ENCODE measurements around the gene UCHL3. TPM values are rescaled to one million over a fixed set of nuclear protein-coding genes. Genes with fewer than 3 reads are reported as not detected.

The UCHL3 gene
- total RNA-seq, 2 experiments from 2014 or later = 16.0 to 17.7 TPM

GRCh38 chr13:75518439-75519088 lies 31.0 kb upstream of the UCHL3 start:
- TF ChIP-seq CTCF (IDR thresholded peaks at IDR 0.05) = no peak
- POLR2A ChIA-PET = interaction anchor here (0.6 kb wide), 1 partner anchor 39 kb away, joined by 4 read pairs; no protein-coding TSS in a partner anchor
- Mint-ChIP-seq H3K4me1 (ENCODE audit: low read depth) (no peaks in the 10 kb centered on the region), H3K27me3 (no peaks in the 10 kb centered on the region), H3K9me3 (peaks cover 3% of the 10 kb centered on the region), H3K27ac (no peak overlapping the region), H3K4me3 (no peak overlapping the region), H3K36me3 (ENCODE audit: low read depth) (no peaks in the 10 kb centered on the region)
- no peak for DNase-seq
- H3K4me1 ChIP-seq (ENCODE audit: insufficient read depth, low read length) = no peaks in the 10 kb centered on the region
- H3K27me3 ChIP-seq (ENCODE audit: control insufficient read depth in 1 of 2, insufficient read depth in 2 of 2, low read length in 2 of 2) = peaks cover 0 to 4% of the 10 kb centered on the region in 2 experiments
- peaks cover 0 to 8% of the 10 kb centered on the region in 2 experiments for H3K9me3 ChIP-seq (ENCODE audit: control insufficient read depth in 1 of 2, insufficient read depth in 1 of 2, low read length in 2 of 2)
- no peak overlapping the region for H3K27ac ChIP-seq (ENCODE audit: low read depth in 1 of 2, low read length in 2 of 2)
- no peaks in the 10 kb centered on the region for H3K36me3 ChIP-seq (ENCODE audit: insufficient read depth, low read length)
- intact Hi-C loops (cut with DNase I, micrococcal nuclease) = no loop called here
- no peak for ATAC-seq (ENCODE audit: poor library complexity)
- CTCF ChIA-PET = no interaction called here
- no peak overlapping the region for H3K4me3 ChIP-seq (ENCODE audit: low read length)

GRCh38 chr13:75521956-75522355 lies 27.6 kb upstream of the UCHL3 start:
- Mint-ChIP-seq H3K4me1 (ENCODE audit: low read depth) (no peaks in the 10 kb centered on the region), H3K4me3 (no peak overlapping the region), H3K27me3 (no peaks in the 10 kb centered on the region), H3K27ac (no peak overlapping the region), H3K36me3 (ENCODE audit: low read depth) (peaks cover 23% of the 10 kb centered on the region), H3K9me3 (peaks cover 3% of the 10 kb centered on the region)
- POLR2A ChIA-PET = no interaction called here
- intact Hi-C loops (cut with DNase I, micrococcal nuclease) = no loop called here
- Histone ChIP-seq H3K4me1 (ENCODE audit: insufficient read depth, low read length) (no peaks in the 10 kb centered on the region), H3K27me3 (ENCODE audit: control insufficient read depth in 1 of 2, insufficient read depth in 2 of 2, low read length in 2 of 2) (no peaks in the 10 kb centered on the region), H3K9me3 (ENCODE audit: control insufficient read depth in 1 of 2, insufficient read depth in 1 of 2, low read length in 2 of 2) (peaks cover 0 to 8% of the 10 kb centered on the region in 2 experiments), H3K4me3 (ENCODE audit: low read length) (no peak overlapping the region), H3K36me3 (ENCODE audit: insufficient read depth, low read length) (peaks cover 8% of the 10 kb centered on the region), H3K27ac (ENCODE audit: low read depth in 1 of 2, low read length in 2 of 2) (no peak overlapping the region)
- CTCF ChIA-PET = no interaction called here
- TF ChIP-seq CTCF (IDR thresholded peaks at IDR 0.05) = no peak
- ATAC-seq (ENCODE audit: poor library complexity) (no peak), DNase-seq (no peak)

GRCh38 chr13:75530549-75530961 lies 19.0 kb upstream of the UCHL3 start:
- intact Hi-C loops (cut with DNase I, micrococcal nuclease) = no loop called here
- H3K4me3 ChIP-seq (ENCODE audit: low read length) = no peak overlapping the region
- no peaks in the 10 kb centered on the region for H3K27me3 ChIP-seq (ENCODE audit: control insufficient read depth in 1 of 2, insufficient read depth in 2 of 2, low read length in 2 of 2)
- H3K27ac ChIP-seq (ENCODE audit: low read depth in 1 of 2, low read length in 2 of 2) = no peak overlapping the region
- ChIA-PET POLR2A (interaction anchor here (1.2 kb wide), 1 partner anchor 103 kb away, joined by 3 read pairs; no protein-coding TSS in a partner anchor), CTCF (no interaction called here)
- TF ChIP-seq CTCF (IDR thresholded peaks at IDR 0.05) = no peak
- peaks cover 43% of the 10 kb centered on the region for H3K36me3 ChIP-seq (ENCODE audit: insufficient read depth, low read length)
- Mint-ChIP-seq H3K4me3 (peak overlapping the region; percentile 9), H3K36me3 (ENCODE audit: low read depth) (peaks cover 87% of the 10 kb centered on the region), H3K27ac (peak overlapping the region; percentile 65), H3K27me3 (no peaks in the 10 kb centered on the region), H3K9me3 (no peaks in the 10 kb centered on the region), H3K4me1 (ENCODE audit: low read depth) (peaks cover 67% of the 10 kb centered on the region)
- ATAC-seq (ENCODE audit: poor library complexity) = no peak
- peaks cover 8% of the 10 kb centered on the region for H3K4me1 ChIP-seq (ENCODE audit: insufficient read depth, low read length)
- no peak for DNase-seq
- H3K9me3 ChIP-seq (ENCODE audit: control insufficient read depth in 1 of 2, insufficient read depth in 1 of 2, low read length in 2 of 2) = no peaks in the 10 kb centered on the region
